Measurements from ENCODE around the gene LIMCH1.
"Not testable (repeated sequence)": the region's sequence is repeated elsewhere in the genome, so short reads cannot be mapped to it uniquely, and the experiment has no call there.

LIMCH1 gene

DNA sequence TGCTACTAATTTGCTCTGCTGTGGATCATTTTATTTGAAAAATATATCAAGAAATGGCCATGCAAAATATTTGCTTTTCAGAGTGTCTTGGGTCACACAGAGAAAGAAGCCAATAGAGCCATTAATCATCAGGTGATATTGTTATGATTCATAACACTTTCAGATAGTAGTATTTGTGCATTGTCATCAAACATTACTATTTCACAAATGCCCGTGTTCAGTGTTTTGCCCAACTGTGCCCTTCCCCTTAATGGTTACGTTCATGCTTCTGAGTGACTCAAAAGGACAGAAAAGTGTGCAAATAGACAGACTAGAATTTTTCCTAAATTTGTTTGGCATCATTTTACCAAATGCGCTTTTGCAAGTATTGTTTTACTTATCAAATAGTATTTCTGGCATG is 164.0 kb downstream of the LIMCH1 start:
- no peaks in the 10 kb centered on the region for H3K36me3 Mint-ChIP-seq (ENCODE audit: low read depth)
- H3K4me3 Mint-ChIP-seq = no peak overlapping the region
- H3K27ac Mint-ChIP-seq = no peak overlapping the region
- H3K9me3 Mint-ChIP-seq = no peaks in the 10 kb centered on the region
- TF ChIP-seq, protein P1, sequence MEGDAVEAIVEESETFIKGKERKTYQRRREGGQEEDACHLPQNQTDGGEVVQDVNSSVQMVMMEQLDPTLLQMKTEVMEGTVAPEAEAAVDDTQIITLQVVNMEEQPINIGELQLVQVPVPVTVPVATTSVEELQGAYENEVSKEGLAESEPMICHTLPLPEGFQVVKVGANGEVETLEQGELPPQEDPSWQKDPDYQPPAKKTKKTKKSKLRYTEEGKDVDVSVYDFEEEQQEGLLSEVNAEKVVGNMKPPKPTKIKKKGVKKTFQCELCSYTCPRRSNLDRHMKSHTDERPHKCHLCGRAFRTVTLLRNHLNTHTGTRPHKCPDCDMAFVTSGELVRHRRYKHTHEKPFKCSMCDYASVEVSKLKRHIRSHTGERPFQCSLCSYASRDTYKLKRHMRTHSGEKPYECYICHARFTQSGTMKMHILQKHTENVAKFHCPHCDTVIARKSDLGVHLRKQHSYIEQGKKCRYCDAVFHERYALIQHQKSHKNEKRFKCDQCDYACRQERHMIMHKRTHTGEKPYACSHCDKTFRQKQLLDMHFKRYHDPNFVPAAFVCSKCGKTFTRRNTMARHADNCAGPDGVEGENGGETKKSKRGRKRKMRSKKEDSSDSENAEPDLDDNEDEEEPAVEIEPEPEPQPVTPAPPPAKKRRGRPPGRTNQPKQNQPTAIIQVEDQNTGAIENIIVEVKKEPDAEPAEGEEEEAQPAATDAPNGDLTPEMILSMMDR (IDR thresholded peaks at IDR 0.05) = no peak
- H3K4me1 Mint-ChIP-seq = no peaks in the 10 kb centered on the region
- no peak for DNase-seq
- peaks cover 74% of the 10 kb centered on the region for H3K27me3 Mint-ChIP-seq (ENCODE audit: low read depth, poor library complexity)

DNA sequence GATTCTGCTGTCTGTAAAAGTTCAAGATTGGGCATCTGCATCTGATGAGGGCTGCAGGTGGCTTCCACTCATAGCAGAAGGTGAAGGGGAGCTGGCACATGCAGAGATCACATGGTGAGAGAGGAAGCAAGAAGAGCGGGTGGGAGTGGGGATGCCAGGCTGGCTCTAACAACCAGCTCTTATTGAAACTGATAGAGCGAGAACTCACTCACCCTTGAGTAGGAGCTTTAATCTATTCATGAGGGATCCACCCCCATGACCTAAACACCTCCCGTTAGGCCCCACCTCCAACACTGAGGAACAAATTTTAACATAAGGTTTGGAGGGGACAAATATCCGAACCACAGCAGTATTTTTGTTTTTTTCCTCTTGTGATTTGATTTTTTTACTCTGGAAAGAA is 164.8 kb downstream of the LIMCH1 start:
- TF ChIP-seq, protein P1 (IDR thresholded peaks at IDR 0.05) = no peak
- DNase-seq = no peak
- Mint-ChIP-seq H3K27me3 (ENCODE audit: low read depth, poor library complexity) (peaks cover 80% of the 10 kb centered on the region), H3K9me3 (no peaks in the 10 kb centered on the region), H3K4me1 (no peaks in the 10 kb centered on the region), H3K36me3 (ENCODE audit: low read depth) (no peaks in the 10 kb centered on the region), H3K27ac (no peak overlapping the region), H3K4me3 (no peak overlapping the region)

DNA sequence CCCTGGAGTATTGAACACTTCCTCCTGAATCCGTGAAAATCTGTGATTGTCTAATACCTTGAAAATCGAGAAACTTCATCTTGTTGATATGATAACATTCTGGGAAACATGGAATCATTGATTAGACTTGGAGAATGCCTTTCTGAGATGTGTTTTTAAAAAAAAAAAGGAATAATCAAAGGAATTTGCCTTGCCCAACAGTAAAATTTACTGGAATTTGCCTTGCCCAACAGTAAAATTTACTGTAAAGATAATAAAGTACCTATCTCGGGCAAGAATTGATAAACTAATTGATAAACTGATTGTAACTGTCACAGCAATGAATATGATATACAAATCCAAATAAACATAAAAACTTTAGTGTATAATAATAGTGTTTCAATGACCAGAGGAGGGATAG is 165.8 kb downstream of the LIMCH1 start:
- Mint-ChIP-seq H3K27me3 (ENCODE audit: low read depth, poor library complexity) (peaks cover 76% of the 10 kb centered on the region), H3K4me1 (no peaks in the 10 kb centered on the region), H3K36me3 (ENCODE audit: low read depth) (no peaks in the 10 kb centered on the region), H3K9me3 (no peaks in the 10 kb centered on the region), H3K27ac (no peak overlapping the region), H3K4me3 (no peak overlapping the region)
- TF ChIP-seq, protein P1 (IDR thresholded peaks at IDR 0.05) = no peak
- no peak for DNase-seq

DNA sequence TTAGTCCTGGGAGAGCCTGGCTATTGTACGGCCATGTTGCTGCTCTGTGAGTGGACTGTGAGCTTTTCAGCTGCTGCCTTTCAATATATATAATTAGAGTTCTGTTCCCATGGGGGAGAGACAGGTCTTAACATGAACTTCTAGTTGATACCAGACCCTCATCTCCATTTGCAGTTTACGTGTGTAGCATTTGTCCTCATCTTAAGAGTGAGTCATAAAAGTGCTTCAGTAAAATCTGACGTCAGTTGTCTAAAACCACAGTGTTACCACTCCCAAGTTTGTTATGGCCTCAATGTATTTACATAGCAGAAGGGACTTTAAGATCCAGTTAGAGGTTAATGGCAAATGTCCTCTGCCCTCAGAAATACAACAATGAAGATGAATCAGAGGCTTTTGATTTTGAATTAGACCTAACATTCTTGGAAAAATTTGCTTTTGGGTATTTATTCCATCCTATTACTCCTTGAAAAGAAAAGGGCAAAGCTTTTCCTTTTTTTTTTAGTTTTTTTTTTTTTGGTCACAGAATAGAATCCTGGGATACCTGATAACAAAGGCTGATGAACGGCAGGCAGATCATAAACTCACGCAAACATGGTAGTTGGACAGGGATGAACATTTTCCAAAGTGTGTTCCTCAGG is 172.0 kb downstream of the LIMCH1 start:
- no peak for DNase-seq
- no peak overlapping the region for H3K27ac Mint-ChIP-seq
- peaks cover 4% of the 10 kb centered on the region for H3K9me3 Mint-ChIP-seq
- H3K4me3 Mint-ChIP-seq = no peak overlapping the region
- peaks cover 31% of the 10 kb centered on the region for H3K27me3 Mint-ChIP-seq (ENCODE audit: low read depth, poor library complexity)
- peaks cover 7% of the 10 kb centered on the region for H3K4me1 Mint-ChIP-seq
- no peaks in the 10 kb centered on the region for H3K36me3 Mint-ChIP-seq (ENCODE audit: low read depth)
- TF ChIP-seq, protein P1 (IDR thresholded peaks at IDR 0.05) = no peak

DNA sequence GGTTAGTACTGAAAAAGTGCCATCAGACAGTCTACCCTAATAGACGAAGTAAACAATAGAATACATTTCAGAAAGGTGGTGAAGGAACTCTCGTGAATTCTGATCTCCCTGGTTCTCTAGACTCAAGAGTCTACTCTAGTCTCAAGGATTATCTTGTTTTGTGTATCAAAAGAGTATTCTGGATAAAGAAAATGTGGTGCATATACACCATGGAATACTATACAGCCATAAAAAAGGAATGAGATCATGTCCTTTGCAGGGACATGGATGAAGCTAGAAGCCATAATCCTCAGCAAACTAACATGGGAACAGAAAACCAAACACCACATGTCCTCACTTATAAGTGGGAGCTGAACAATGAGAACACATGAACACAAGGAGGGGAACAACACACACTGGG is 173.7 kb downstream of the LIMCH1 start:
- H3K4me3 Mint-ChIP-seq; DNase-seq; H3K9me3 Mint-ChIP-seq; H3K36me3 Mint-ChIP-seq (ENCODE audit: low read depth); H3K4me1 Mint-ChIP-seq; H3K27ac Mint-ChIP-seq: not testable (repeated sequence)
- H3K27me3 Mint-ChIP-seq (ENCODE audit: low read depth, poor library complexity) = peaks cover 24% of the 10 kb centered on the region

DNA sequence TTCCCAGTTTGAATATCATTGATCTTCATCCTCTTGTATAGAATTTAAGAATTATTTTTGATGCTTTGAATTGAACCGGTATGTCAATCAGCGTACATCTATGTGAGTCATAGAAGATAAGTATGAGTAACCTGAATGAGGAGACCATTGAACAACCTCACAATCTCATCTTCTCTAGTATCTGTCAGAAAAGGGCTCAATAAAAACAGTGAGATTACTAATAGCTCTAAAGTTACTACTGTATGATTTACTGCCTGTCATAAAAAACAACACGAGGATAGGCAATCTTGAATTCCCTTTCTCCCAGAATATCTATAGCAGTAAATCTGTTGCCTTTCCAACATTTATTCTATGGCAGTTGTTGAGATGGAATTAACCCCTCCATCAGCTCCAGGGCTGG is 174.5 kb downstream of the LIMCH1 start:
- TF ChIP-seq, protein P1 (IDR thresholded peaks at IDR 0.05) = no peak
- H3K36me3 Mint-ChIP-seq (ENCODE audit: low read depth) = no peaks in the 10 kb centered on the region
- DNase-seq = no peak
- H3K27ac Mint-ChIP-seq = no peak overlapping the region
- peaks cover 4% of the 10 kb centered on the region for H3K9me3 Mint-ChIP-seq
- H3K4me1 Mint-ChIP-seq = peaks cover 7% of the 10 kb centered on the region
- H3K4me3 Mint-ChIP-seq = no peak overlapping the region
- H3K27me3 Mint-ChIP-seq (ENCODE audit: low read depth, poor library complexity) = peaks cover 28% of the 10 kb centered on the region
